Esophagus squamous epithelium (tissue), 5 donors: ENCODE results near the gene SLC46A2. TPM values are rescaled to one million over a fixed set of nuclear protein-coding genes. Genes with fewer than 3 reads are reported as not detected.

Source experiments
- DNase-seq: peaks from one replicate; lab custom pipeline; 2025; lab: John Stamatoyannopoulos, UW
- H3K27ac ChIP-seq, 4 donors: fragments of 200-600 bp; sonication (generic); one replicate each; pipeline ENCODE4 v1.5.1; 2016 to 2019; ENCODE audit warnings: mild to moderate bottlenecking in 1 of 4
- H3K27me3 ChIP-seq, 4 donors: fragments of 200-600 bp; sonication (generic); 1 replicate in 3 of 4; 2 replicates in 1 of 4; pipeline versions ENCODE4 v1.5.1 to v1.6.0; 2017 to 2021; ENCODE audit warnings: antibody characterized with exemption in 1 of 4
- H3K36me3 ChIP-seq, 3 donors: fragments of 200-600 bp; sonication (generic); one replicate each; pipeline ENCODE4 v1.5.1; 2016 to 2019
- H3K4me1 ChIP-seq, 3 donors: fragments of 200-600 bp; sonication (generic); one replicate each; pipeline ENCODE4 v1.5.1; 2017 to 2019
- H3K4me3 ChIP-seq, 4 donors: fragments of 200-600 bp; sonication (generic); 1 replicate in 3 of 4; 2 replicates in 1 of 4; pipeline ENCODE4 v1.5.1; 2016 to 2019; ENCODE audit warnings: mild to moderate bottlenecking in 2 of 4, moderate library complexity in 1 of 4
- H3K9me3 ChIP-seq, 3 donors: fragments of 200-600 bp; sonication (generic); one replicate each; pipeline ENCODE4 v1.5.1; 2016 to 2019
- POLR2A ChIP-seq, 4 donors: fragments of 450-650 bp; IDR thresholded peaks; one replicate each; pipeline ENCODE4 v1.6.1; 2017; ENCODE audit warnings: antibody characterized with exemption in 4 of 4, mild to moderate bottlenecking in 4 of 4, moderate library complexity in 3 of 4
- WGBS, 2 donors: methylation state at CpG; one replicate each; pipeline ENCODE4 v1.1.5; 2018; 5-methylcytosine and 5-hydroxymethylcytosine counted together
- intact Hi-C: fragments of 100-400 bp; cut with DNase I; formaldehyde crosslinking; loops from one replicate; pipeline ENCODE4 v1.15.0; 2022
- total RNA-seq, 4 donors: library from RNA; depleted of rRNA; stranded (reverse); fragments of >200 nt; gene quantifications; one replicate each; pipeline ENCODE4 v1.1.0, GENCODE V29; 2016
- TF ChIP-seq, protein P1 (sequence below), 6 experiments: fragments of 450-650 bp in 4 of 6; fragments of 200-600 bp in 2 of 6; sonication (generic) in 2 of 6; IDR thresholded peaks; one replicate each; pipeline ENCODE4 v1.5.1; 2016 to 2019; ENCODE audit warnings: antibody characterized with exemption in 6 of 6, mild to moderate bottlenecking in 4 of 6, moderate library complexity in 4 of 6
- donor health status: DM: yes; HTN: yes; CAD: no.

Gene SLC46A2
- total RNA-seq, 4 donors from 2014 or later = 0.09 to 1.6 (median 0.57) TPM

DNA sequence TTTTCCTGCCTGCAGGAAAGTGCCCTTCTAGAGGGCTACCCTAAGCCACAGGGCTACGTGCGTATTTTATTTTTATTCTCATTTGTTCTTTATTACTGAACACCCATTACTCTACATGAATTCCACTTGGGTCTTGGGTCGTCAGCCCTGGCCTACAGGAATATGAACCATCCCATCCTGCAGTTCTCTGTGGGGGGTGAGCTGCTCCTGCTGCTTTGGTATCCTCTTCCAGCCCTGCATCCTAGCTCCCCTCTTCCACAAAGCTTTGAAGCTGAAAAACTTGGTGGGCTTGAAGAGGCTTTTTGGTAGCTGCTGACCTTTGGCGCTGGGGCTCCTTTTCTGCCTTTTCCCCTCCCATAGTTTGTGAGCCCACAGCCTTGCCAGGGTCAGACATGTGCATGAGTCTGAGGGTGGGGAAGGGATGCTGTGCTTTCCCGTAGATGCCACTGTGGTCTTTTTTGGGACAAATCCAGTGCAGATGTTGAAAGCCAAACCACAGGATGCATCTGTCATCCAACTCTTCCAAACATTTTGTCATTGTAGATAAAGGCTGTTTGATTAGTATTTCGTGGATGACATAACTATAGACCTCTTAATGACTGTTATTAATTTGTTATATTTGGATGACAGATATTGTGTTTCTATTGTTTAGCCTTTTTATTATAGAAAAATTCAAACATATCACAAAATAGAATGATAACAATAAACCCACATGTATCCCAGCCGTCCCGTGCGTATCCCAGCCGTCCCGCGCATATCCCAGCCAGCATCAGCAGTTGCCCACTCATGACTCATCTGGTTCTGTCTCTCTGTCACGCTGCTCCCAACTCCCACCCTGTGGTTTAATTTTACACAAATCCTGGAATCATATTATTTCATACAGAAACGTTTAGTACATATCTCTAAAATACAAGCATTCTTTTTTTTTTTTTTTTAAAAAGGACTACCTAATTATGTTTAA lies 43.9 kb downstream of the SLC46A2 start:
- no peak overlapping the region for H3K27ac ChIP-seq
- no peaks in the 10 kb centered on the region for H3K9me3 ChIP-seq
- H3K27me3 ChIP-seq = no peaks in the 10 kb centered on the region
- no peak for DNase-seq
- no peak overlapping the region for H3K4me3 ChIP-seq
- intact Hi-C loops = loop anchor here (10.0 kb wide), 1 partner anchor 58 kb away; no protein-coding TSS in a partner anchor
- H3K4me1 ChIP-seq = peaks cover 0 to 8% (median 0%) of the 10 kb centered on the region in 3 donors
- TF ChIP-seq, protein P1, sequence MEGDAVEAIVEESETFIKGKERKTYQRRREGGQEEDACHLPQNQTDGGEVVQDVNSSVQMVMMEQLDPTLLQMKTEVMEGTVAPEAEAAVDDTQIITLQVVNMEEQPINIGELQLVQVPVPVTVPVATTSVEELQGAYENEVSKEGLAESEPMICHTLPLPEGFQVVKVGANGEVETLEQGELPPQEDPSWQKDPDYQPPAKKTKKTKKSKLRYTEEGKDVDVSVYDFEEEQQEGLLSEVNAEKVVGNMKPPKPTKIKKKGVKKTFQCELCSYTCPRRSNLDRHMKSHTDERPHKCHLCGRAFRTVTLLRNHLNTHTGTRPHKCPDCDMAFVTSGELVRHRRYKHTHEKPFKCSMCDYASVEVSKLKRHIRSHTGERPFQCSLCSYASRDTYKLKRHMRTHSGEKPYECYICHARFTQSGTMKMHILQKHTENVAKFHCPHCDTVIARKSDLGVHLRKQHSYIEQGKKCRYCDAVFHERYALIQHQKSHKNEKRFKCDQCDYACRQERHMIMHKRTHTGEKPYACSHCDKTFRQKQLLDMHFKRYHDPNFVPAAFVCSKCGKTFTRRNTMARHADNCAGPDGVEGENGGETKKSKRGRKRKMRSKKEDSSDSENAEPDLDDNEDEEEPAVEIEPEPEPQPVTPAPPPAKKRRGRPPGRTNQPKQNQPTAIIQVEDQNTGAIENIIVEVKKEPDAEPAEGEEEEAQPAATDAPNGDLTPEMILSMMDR (IDR thresholded peaks at IDR 0.05) = no peak
- TF ChIP-seq POLR2A (IDR thresholded peaks at IDR 0.05) = no peak
- H3K36me3 ChIP-seq = peaks cover 0 to 20% (median 0%) of the 10 kb centered on the region in 3 donors
- 68 to 74% methylated on average over 14 of the region's 14 CpGs for WGBS, 2 donors

GRCh38 chr9:112844771-112845542 lies 45.7 kb downstream of the SLC46A2 start:
- 31 to 38% methylated on average over 15 of the region's 15 CpGs for whole genome bisulfite sequencing, 2 donors
- H3K4me1 ChIP-seq = peaks cover 0 to 8% (median 0%) of the 10 kb centered on the region in 3 donors
- no peak for DNase-seq

GRCh38 chr9:112842555-112842954 lies 48.1 kb downstream of the SLC46A2 start:
- intact Hi-C loops = loop anchor here (10.0 kb wide), 1 partner anchor 62 kb away; no protein-coding TSS in a partner anchor
- peaks cover 0 to 8% (median 0%) of the 10 kb centered on the region in 3 donors for H3K4me1 ChIP-seq
- no peak for DNase-seq
- TF ChIP-seq POLR2A (IDR thresholded peaks at IDR 0.05) = no peak
- TF ChIP-seq, protein P1 (IDR thresholded peaks at IDR 0.05) = no peak
- no peaks in the 10 kb centered on the region for H3K9me3 ChIP-seq
- no peaks in the 10 kb centered on the region for H3K27me3 ChIP-seq
- H3K36me3 ChIP-seq = peaks cover 0 to 33% (median 5%) of the 10 kb centered on the region in 3 donors
- H3K27ac ChIP-seq = no peak overlapping the region
- H3K4me3 ChIP-seq = no peak overlapping the region
- WGBS, 2 donors = 82 to 91% methylated on average over 4 of the region's 4 CpGs

More at GRCh38 chr9:112844771-112845542, 45.7 kb downstream of the SLC46A2 start:
- H3K27ac ChIP-seq = no peak overlapping the region
- no peak overlapping the region for H3K4me3 ChIP-seq
- TF ChIP-seq, protein P1 (IDR thresholded peaks at IDR 0.05) = peak; percentile 94 to 99 (median 96)
- no peak for TF ChIP-seq POLR2A (IDR thresholded peaks at IDR 0.05)
- H3K36me3 ChIP-seq = peaks cover 0 to 13% (median 0%) of the 10 kb centered on the region in 3 donors
- H3K27me3 ChIP-seq = no peaks in the 10 kb centered on the region
- intact Hi-C loops = loop anchor here (10.0 kb wide), 1 partner anchor 60 kb away; no protein-coding TSS in a partner anchor
- no peaks in the 10 kb centered on the region for H3K9me3 ChIP-seq

DNA sequence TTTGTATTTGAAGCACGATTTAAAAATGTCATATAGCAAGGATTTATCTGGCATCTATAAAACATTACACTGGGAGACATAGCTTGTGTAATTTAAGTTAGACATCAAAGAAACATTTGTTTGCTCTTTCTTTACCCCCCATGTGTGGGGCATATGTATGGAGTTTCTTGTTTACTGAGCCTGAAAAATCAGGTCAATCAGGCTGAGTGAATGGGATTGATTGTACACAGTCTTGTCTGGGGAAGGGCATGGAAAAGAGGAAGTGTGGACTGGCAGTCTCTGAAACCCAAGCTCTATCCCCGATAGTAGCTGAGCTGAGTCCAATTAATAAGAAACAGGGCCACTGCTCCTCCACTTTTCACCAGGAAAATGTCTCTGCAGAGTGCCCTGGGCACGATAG lies 49.4 kb downstream of the SLC46A2 start:
- Histone ChIP-seq H3K4me3 (no peak overlapping the region), H3K27me3 (no peaks in the 10 kb centered on the region), H3K27ac (no peak overlapping the region), H3K9me3 (no peaks in the 10 kb centered on the region), H3K4me1 (peaks cover 0 to 8% (median 0%) of the 10 kb centered on the region in 3 donors), H3K36me3 (peaks cover 0 to 45% (median 5%) of the 10 kb centered on the region in 3 donors)
- no peak for DNase-seq
- intact Hi-C loops = loop anchor here (10.0 kb wide), 1 partner anchor 64 kb away; no protein-coding TSS in a partner anchor
- TF ChIP-seq POLR2A (IDR thresholded peaks at IDR 0.05) = no peak
- TF ChIP-seq, protein P1 (IDR thresholded peaks at IDR 0.05) = no peak
- 70 to 72% methylated on average over 3 of the region's 3 CpGs for WGBS, 2 donors
